Kidney glomerular epithelial cell (primary cell): Measurements from ENCODE around the gene NXPE4.

Source experiments
- DNase-seq: peaks from one replicate; lab custom pipeline; 2025; lab: John Stamatoyannopoulos, UW

Gene NXPE4

DNA sequence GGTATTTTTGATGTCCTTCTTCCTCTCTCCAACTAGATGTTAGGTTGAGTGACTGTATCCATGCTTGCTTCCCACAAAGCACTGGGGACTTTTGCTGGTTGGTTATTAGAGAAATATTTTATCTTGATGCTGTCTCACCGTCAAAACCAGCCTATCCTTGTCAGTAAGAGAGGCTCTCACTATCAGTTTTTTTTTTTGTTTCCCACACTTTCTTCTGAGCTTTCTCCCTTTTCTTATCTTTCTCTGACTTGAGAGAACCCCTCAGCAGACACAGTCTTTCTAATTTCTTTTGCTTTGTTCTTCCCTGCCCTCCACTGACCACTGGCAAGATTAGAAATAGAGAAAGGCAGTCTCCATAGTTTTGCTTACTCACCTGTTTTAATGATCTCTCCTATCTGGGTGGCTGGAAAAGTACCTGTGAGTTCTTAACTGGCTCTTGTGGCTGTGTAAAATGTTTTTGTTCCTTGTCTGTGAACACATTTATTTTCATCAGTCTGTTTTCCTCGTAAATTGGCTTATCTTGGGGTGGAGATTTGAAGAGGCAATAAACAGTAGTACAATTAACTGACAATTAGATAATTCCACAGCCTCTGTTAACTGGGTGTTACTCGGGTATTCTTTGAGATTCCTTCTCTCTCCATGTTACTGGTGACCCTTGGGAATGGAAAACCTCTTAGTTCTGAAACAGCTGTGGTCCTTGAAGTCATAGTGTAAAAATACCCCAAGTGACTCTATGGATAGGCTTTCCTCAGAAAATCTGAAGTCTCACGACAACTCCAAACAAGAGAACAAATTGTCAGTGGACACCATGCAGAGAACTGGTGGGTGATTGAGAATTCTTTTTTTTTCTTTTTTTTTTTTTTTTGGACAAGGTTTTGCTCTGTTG lies 35.9 kb downstream of the NXPE4 start, which contains the start of gene NXPE1:
NXPE1 (minus strand) TSS at position 457 of the 886 bp plus-strand sequence. CDS start 8,680 bp downstream, outside the sequence.
- DNase-seq = no peak

DNA sequence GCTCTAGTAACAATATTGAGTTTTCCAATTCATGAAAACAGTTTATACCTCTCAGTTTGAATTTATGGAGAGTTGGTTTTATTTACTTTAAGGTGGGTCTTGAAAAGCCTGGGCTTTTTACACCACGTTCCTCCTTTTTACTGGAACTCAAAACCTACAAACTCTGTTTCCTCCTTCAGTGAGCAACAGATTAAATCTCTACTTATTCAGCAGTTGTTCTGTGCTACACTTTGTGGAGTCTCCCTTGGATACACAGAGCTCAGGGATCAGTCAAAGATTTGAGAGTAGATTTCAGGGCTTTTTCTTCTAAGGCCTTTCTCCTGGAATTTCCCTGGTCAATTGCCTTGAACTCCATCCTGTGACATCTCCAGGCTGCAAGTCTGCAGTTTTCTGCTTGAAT lies 39.5 kb downstream of the NXPE4 start:
- DNase-seq = no peak

DNA sequence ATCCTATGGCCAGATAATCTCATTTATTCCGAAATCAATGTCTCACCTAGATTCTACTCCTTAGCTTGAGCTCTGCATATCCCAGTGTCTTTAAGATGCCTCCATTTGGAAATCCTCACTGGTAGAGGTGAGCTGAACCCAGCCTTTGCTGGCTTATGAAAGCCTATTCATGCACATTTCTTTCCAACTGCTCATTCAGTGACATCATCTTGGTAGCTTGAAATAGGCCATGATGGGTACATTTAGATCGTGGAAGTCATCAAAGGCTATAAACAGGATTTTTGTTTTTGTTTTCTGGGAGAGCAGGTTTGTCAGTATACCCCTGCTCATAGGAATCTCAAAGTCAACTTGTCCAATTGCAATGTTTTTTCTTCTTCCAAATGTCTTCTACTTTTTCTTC lies 41.9 kb downstream of the NXPE4 start:
- no peak for DNase-seq

DNA sequence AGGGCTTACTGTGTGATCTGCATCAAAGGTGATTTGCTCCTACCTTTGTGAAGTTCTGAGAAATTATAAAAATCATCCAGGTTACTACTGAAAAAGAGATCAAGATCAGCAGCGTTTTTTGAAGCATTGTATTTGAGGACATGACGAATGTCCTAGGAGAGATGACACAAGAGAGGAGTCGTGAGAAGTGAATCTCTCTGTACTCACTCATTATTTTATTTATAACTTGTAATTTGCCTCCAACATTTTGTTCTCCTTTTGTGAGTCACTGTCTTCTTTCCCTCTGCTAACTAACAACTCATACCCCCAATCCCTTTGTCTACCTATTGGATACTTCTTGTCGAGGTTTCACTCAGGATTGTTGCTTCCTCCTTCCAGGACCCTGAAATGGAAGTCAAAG lies 44.5 kb downstream of the NXPE4 start:
- no peak for DNase-seq

DNA sequence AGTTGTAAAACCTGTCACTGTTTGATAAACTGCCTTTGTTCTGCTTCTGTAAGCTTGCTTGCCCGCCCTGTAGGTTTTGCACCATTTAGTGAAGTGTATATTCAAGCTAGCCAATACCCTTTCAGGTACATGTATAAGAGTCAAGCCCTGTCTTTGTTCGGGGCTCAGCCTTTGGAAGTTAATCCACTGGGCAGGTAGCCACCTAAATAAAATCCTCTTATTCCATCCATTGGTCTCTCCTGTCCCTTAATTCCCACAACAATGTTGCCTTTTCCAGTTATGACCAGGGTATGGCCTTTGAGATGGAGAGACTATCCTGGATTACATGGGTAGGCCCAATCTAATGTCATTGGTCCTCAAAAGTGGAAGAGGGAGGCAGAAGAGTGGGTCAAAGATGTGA lies 69.9 kb downstream of the NXPE4 start:
- no peak for DNase-seq

DNA sequence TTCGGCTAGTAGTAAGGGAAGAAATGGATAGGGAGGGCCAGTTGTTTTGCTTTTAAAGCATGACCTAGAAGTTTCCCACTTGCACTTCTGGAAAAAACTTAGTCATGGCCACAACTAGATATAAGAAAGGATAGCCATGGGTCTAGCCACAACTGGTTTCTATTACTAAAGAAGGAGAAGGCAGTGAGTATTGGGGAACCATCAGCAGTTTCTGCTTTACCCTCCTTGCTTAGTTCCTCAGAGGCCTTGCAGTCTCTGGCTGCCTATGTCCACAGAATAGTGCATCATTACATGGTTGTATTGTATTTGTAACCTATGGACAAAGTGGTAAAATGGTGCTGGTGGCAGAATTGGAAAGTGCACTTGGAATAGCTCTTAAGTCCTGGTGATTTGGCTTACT lies 71.5 kb downstream of the NXPE4 start:
- DNase-seq = no peak

DNA sequence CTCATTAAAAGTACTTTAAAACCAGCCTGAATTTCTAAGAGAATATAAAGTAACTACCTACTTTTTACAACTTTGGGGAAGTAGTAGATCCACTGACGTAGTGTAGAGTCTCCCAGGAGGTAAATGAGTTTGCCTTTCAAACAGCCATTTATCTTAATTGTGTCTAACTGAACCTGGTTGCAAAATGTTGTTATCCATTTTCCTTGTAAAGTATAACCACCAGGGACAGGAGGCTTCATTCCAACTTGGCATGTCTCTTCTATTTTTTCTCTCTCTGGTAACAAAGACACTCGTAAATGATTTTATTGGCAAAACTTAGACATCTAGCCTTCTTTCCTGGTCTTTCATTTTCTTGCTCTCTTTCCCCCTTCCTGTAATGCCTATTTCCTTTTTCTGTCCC lies 72.8 kb downstream of the NXPE4 start:
- DNase-seq = no peak
